DND-41 (cell line): ENCODE results near the gene NME3.
A peak's percentile ranks its signal among the peaks of the same experiment; 100 is the strongest.

Source experiments
- ATAC-seq: fragments of 200-7000 bp; cut with Tn5 transposase; 3 replicates; pipeline ENCODE4 v1.9.1; 2021; ENCODE audit warnings: low read depth; ENCODE audit not compliant: insufficient read depth
- DNase-seq: peaks from one replicate; pipeline ENCODE4 v3.0.0-alpha.2; 2020
- H2AFZ ChIP-seq: 2 replicates; pipeline ENCODE4 v1.6.0; 2012; ENCODE audit warnings: low read depth, low read length
- H3K27ac ChIP-seq: 2 replicates; pipeline ENCODE4 v1.5.1; 2012; ENCODE audit warnings: low read length, inconsistent platforms
- H3K27me3 ChIP-seq: fragments of 200-600 bp; sonication (generic); 2 replicates; pipeline ENCODE4 v1.6.0; 2012; ENCODE audit warnings: low read length, mild to moderate bottlenecking, inconsistent platforms; ENCODE audit not compliant: insufficient read depth, poor library complexity
- H3K36me3 ChIP-seq: 2 replicates; pipeline ENCODE4 v1.5.1; 2012; ENCODE audit warnings: low read length, inconsistent platforms; ENCODE audit not compliant: insufficient read depth
- H3K4me1 ChIP-seq: 2 replicates; pipeline ENCODE4 v1.5.1; 2012; ENCODE audit warnings: mild to moderate bottlenecking, low read length; ENCODE audit not compliant: insufficient read depth
- H3K4me2 ChIP-seq: 2 replicates; pipeline ENCODE4 v1.6.0; 2012; ENCODE audit warnings: mild to moderate bottlenecking, moderate library complexity, low read length, inconsistent platforms; ENCODE audit not compliant: insufficient read depth
- H3K4me3 ChIP-seq, 2 experiments: fragments of 200-600 bp in 1 of 2; shearing (Covaris generic) in 1 of 2; 2 replicates each; pipeline ENCODE4 v1.5.1; 2012 to 2016; ENCODE audit warnings: inconsistent platforms in 2 of 2, low read length in 2 of 2, mild to moderate bottlenecking in 2 of 2, low read depth in 1 of 2, moderate library complexity in 1 of 2
- H3K79me2 ChIP-seq: 2 replicates; pipeline ENCODE4 v1.6.0; 2012; ENCODE audit warnings: low read length, inconsistent platforms; ENCODE audit not compliant: insufficient read depth
- H3K9ac ChIP-seq: 2 replicates; pipeline ENCODE4 v1.6.0; 2012; ENCODE audit warnings: low read depth, mild to moderate bottlenecking, inconsistent platforms, low read length, moderate library complexity
- H3K9me3 ChIP-seq: 2 replicates; pipeline ENCODE4 v1.5.1; 2012; ENCODE audit warnings: low read length, moderate library complexity, mild to moderate bottlenecking, inconsistent platforms; ENCODE audit not compliant: insufficient read depth, severe bottlenecking
- H4K20me1 ChIP-seq: 2 replicates; pipeline ENCODE4 v1.6.0; 2012; ENCODE audit warnings: low read length; ENCODE audit not compliant: insufficient read depth
- CTCF ChIP-seq: IDR thresholded peaks from 2 replicates; pipeline ENCODE4 v1.5.1; 2012; ENCODE audit warnings: borderline replicate concordance, low read length, moderate library complexity, mild to moderate bottlenecking; ENCODE audit not compliant: poor library complexity, severe bottlenecking; ENCODE audit errors: extremely low read depth
- EZH2 ChIP-seq: IDR thresholded peaks from 3 replicates; pipeline ENCODE4 v1.6.1; 2012; ENCODE audit warnings: borderline replicate concordance, low read depth, mild to moderate bottlenecking, moderate library complexity, low read length, inconsistent platforms; ENCODE audit not compliant: severe bottlenecking

NME3 gene

GRCh38 chr16:1772908-1773702 is 1.8 kb upstream of the NME3 start, which contains the start of gene MRPS34:
Gene MRPS34 (minus strand): TSS chr16:1773134. CDS start chr16:1773119, 15 bp downstream.
- Histone ChIP-seq H2AFZ (peak within 1 kb of the TSS; percentile 93), H3K9me3 (no peaks in the 10 kb centered on the region), H3K4me3 (peak within 1 kb of the TSS; percentile 54 to 90), H3K27ac (peak within 1 kb of the TSS; percentile 83), H3K4me2 (peak within 1 kb of the TSS; percentile 98), H3K9ac (peak within 1 kb of the TSS; percentile 99), H3K27me3 (no peaks in the 10 kb centered on the region), H3K4me1 (peaks cover 32% of the 10 kb centered on the region), H4K20me1 (peaks cover 48% of the 10 kb centered on the region), H3K36me3 (peaks cover 64% of the 10 kb centered on the region), H3K79me2 (peaks cover 44% of the 10 kb centered on the region)
- ATAC-seq = peak; percentile 68
- TF ChIP-seq EZH2 (no peak), CTCF (peak; percentile 79)
- peak; percentile 83 for DNase-seq

- peaks cover 44% of the 10 kb centered on the region for H3K79me2 ChIP-seq
- peaks cover 64% of the 10 kb centered on the region for H3K36me3 ChIP-seq
- H3K4me3 ChIP-seq = peak within 1 kb of the TSS; percentile 54 to 90
- peak within 1 kb of the TSS; percentile 98 for H3K4me2 ChIP-seq
- peak within 1 kb of the TSS; percentile 83 for H3K27ac ChIP-seq
- no peaks in the 10 kb centered on the region for H3K27me3 ChIP-seq
- no peaks in the 10 kb centered on the region for H3K9me3 ChIP-seq
- H4K20me1 ChIP-seq = peaks cover 44% of the 10 kb centered on the region
- H3K9ac ChIP-seq = peak within 1 kb of the TSS; percentile 99
- H3K4me1 ChIP-seq = peaks cover 32% of the 10 kb centered on the region
- peak within 1 kb of the TSS; percentile 93 for H2AFZ ChIP-seq
- TF ChIP-seq CTCF (no peak), EZH2 (no peak)
- DNase-seq (peak; percentile 50), ATAC-seq (peak; percentile 25)
Measured at GRCh38 chr16:1772362-1772907, 1.1 kb upstream of the NME3 start, which contains the start of gene EME2. Gene EME2 (plus strand): TSS chr16:1772810. CDS start chr16:1773228, 418 bp downstream.

DNA sequence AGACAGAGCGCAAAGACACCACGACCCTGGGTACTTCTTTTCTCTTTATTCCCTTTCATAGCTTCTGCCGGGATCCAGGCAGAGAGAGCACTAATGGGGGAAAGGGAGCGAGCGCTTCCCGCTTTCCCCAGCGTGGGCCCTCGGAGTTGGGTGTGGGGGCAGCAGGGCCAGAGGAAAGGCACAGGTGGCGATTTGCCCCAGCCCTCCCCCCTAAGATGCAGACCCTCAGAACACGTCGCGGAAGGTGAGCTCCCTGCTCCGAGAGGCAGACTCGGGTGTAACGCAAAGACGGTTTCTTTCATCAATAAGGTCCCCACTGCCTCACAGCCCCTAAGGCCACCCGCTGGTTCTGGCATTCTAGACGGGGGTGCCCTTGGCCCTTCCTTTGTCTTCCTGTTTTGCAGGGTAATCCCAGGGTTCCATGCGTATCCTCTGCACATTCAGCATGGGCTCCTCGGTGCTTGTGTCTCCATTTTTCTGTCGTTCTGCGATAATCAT is 570 bp upstream of the NME3 start:
- peak overlapping the region; percentile 54 to 90; a peak in 3 of 4 replicates for H3K4me3 ChIP-seq
- H3K9me3 ChIP-seq = no peaks in the 10 kb centered on the region
- peak overlapping the region; percentile 99 for H3K9ac ChIP-seq
- TF ChIP-seq EZH2 (no peak), CTCF (no peak)
- peaks cover 32% of the 10 kb centered on the region for H3K4me1 ChIP-seq
- peak overlapping the region; percentile 93; the same call in 1 of the 2 replicates for H2AFZ ChIP-seq
- peak overlapping the region; percentile 98 for H3K4me2 ChIP-seq
- peaks cover 44% of the 10 kb centered on the region for H3K79me2 ChIP-seq
- no peak for DNase-seq
- peaks cover 39% of the 10 kb centered on the region for H4K20me1 ChIP-seq
- no peak for ATAC-seq
- H3K27ac ChIP-seq = peak overlapping the region; percentile 83
- H3K27me3 ChIP-seq = no peaks in the 10 kb centered on the region
- peaks cover 64% of the 10 kb centered on the region for H3K36me3 ChIP-seq
